ENCODE measurements around the gene TACSTD2.
A peak's percentile ranks its signal among the peaks of the same experiment; 100 is the strongest.
"Not testable (repeated sequence)": the region's sequence is repeated elsewhere in the genome, so short reads cannot be mapped to it uniquely, and the experiment has no call there.

Gene TACSTD2

DNA sequence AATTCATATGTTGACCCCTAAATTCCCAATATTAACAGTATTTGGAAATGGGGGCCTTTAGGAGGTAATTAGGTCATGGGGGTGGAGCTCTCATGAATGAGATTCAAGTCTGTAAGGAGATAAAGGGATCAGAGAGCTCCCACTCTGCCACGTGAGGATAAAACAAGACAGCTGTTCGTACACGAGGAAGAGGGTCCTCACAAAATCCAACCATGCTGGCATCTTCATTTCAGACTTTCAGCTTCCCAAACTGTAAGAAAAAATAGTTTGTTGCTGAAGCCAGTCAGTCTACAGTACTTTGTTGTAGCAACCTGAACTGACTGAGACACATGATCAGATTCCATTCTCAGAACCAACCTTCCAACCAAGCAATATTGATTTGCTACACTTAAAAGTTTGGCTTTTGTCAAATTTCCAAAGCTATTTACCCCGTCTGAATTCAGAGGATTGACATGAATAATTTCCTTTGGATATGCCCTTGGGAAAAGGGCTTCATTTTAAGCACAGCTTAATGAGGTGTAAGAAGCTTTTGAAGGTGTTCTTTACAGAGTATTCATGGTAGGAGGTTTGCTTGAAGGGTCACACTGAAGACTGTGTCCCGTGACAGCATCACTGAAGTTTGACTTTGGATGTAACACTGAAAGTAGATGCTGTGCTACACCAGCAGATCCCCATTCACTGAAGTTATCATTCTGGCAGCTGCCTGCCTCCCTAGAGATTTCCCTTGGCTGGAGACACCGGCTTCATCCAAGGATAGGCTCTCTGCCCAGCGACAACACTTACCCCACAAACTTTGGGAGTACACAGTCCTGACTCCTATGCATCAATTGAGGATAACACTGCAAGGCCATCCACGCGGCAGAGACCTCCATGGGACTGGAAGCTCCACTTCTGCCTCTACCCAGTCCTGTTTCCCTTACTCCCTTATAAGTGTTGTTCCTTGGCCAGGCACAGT lies 25.6 kb downstream of the TACSTD2 start:
- Histone ChIP-seq H3K27ac (replicated peaks) (no peak overlapping the region), H3K4me3 (replicated peaks; ENCODE audit: insufficient read depth, low read length) (no peak overlapping the region), H3K27me3 (ENCODE audit: insufficient read depth, poor library complexity, severe bottlenecking) (no peaks in the 10 kb centered on the region)
- no peak for DNase-seq (ENCODE audit: low read depth in 1 of 2, low spot score in 1 of 2)
- TF ChIP-seq SPI1 (IDR thresholded peaks at IDR 0.05; ENCODE audit: borderline replicate concordance, low read depth), result no peak

DNA sequence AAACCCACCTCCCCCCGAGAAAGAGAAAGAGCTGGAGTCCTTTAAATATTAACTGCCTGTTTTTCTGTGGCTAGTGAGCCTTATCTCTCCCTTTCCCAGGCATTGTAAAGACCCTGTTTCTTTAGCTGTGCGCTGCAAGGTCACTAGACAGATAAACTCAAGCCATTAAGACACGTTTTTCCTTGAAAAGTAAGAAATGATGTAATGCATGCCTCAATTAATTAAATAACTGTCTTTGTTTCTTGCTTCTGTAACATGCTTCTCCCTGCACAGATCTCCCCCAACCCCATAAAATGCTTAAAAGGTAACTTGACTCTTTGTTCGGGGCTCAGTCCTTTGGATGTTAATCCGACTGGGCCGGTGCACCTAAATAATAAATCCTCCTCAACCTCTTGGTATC lies 27.8 kb downstream of the TACSTD2 start:
- H3K27me3 ChIP-seq (ENCODE audit: insufficient read depth, poor library complexity, severe bottlenecking); H3K4me3 ChIP-seq (replicated peaks; ENCODE audit: insufficient read depth, low read length); DNase-seq (ENCODE audit: low read depth in 1 of 2, low spot score in 1 of 2); H3K27ac ChIP-seq (replicated peaks): not testable (repeated sequence)

DNA sequence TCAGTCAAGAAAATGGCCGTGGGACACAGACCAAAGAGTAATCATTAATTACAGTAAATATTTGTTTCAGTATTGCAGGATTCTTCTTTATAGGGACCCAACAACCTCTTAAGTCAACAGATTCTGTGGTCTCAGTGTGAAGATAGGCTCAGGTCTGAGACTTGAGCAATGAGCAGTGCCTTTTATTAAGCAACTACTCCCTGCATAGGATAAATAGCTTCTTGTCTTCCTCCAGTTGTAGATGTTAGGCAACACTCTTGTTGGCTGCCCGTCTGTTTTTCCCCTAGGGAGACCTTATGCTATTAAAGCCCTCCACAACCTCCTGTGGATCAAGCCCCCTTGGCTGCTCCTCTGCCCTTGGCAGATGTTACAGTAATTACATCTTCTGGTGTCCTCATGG lies 28.7 kb downstream of the TACSTD2 start:
- TF ChIP-seq, protein P1, sequence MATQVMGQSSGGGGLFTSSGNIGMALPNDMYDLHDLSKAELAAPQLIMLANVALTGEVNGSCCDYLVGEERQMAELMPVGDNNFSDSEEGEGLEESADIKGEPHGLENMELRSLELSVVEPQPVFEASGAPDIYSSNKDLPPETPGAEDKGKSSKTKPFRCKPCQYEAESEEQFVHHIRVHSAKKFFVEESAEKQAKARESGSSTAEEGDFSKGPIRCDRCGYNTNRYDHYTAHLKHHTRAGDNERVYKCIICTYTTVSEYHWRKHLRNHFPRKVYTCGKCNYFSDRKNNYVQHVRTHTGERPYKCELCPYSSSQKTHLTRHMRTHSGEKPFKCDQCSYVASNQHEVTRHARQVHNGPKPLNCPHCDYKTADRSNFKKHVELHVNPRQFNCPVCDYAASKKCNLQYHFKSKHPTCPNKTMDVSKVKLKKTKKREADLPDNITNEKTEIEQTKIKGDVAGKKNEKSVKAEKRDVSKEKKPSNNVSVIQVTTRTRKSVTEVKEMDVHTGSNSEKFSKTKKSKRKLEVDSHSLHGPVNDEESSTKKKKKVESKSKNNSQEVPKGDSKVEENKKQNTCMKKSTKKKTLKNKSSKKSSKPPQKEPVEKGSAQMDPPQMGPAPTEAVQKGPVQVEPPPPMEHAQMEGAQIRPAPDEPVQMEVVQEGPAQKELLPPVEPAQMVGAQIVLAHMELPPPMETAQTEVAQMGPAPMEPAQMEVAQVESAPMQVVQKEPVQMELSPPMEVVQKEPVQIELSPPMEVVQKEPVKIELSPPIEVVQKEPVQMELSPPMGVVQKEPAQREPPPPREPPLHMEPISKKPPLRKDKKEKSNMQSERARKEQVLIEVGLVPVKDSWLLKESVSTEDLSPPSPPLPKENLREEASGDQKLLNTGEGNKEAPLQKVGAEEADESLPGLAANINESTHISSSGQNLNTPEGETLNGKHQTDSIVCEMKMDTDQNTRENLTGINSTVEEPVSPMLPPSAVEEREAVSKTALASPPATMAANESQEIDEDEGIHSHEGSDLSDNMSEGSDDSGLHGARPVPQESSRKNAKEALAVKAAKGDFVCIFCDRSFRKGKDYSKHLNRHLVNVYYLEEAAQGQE (IDR thresholded peaks at IDR 0.05; ENCODE audit: insufficient replicate concordance, low read depth), result no peak
- TF ChIP-seq GABPA (IDR thresholded peaks at IDR 0.05; ENCODE audit: low read depth), result no peak
- TF ChIP-seq, protein P2, sequence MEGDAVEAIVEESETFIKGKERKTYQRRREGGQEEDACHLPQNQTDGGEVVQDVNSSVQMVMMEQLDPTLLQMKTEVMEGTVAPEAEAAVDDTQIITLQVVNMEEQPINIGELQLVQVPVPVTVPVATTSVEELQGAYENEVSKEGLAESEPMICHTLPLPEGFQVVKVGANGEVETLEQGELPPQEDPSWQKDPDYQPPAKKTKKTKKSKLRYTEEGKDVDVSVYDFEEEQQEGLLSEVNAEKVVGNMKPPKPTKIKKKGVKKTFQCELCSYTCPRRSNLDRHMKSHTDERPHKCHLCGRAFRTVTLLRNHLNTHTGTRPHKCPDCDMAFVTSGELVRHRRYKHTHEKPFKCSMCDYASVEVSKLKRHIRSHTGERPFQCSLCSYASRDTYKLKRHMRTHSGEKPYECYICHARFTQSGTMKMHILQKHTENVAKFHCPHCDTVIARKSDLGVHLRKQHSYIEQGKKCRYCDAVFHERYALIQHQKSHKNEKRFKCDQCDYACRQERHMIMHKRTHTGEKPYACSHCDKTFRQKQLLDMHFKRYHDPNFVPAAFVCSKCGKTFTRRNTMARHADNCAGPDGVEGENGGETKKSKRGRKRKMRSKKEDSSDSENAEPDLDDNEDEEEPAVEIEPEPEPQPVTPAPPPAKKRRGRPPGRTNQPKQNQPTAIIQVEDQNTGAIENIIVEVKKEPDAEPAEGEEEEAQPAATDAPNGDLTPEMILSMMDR (IDR thresholded peaks at IDR 0.05; ENCODE audit: insufficient read depth, low read length), result no peak
- no peak for TF ChIP-seq POLR2AphosphoS5 (IDR thresholded peaks at IDR 0.05; ENCODE audit: low read depth)
- no peak for TF ChIP-seq SPI1 (IDR thresholded peaks at IDR 0.05; ENCODE audit: borderline replicate concordance, low read depth)
- Histone ChIP-seq H3K27ac (replicated peaks) (0 out of 2 replicates have a peak overlapping the region, but pooled peaks have one; percentile 17), H3K4me3 (replicated peaks; ENCODE audit: insufficient read depth, low read length) (no peak overlapping the region), H3K27me3 (ENCODE audit: insufficient read depth, poor library complexity, severe bottlenecking) (no peaks in the 10 kb centered on the region)
- DNase-seq (ENCODE audit: low read depth in 1 of 2, low spot score in 1 of 2), result peak; percentile 64 to 66

DNA sequence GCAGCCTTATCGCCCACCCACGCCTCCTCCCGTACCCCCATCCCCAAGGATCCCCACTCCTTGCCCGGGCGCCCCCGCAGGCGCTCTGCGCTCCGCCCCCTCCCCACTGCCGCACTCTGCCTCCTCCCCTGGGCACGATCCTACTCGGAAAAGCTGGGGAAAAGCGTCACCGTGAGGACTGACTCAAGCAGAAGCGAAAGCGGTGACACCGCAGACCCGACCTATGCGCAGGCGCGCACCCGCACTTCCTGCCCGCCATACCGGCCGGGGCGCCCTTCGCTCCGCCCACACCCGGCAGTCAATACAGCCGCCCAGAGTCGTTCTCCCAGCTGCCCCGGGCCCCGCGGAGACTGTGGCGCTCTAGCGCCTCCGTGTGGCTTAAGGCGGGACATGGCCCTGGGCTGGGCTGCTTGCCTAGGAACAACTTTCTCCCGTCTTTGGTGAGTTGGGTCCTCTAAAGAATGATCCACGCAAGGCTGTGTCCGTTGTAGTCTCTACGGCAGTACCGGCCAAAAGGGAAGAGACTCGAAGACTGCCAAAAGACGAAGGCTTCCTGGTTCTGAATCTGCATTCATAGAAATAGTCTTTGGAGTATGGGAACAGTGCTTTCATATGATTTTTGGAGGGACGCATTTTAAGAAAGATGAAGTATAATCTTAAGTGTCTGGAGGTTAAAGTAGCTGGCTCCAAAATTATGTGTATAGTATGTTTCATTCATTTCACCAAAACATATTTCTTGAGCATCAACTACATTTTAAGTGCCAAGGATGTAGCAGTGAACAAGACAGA lies 30.3 kb downstream of the TACSTD2 start, which contains the start of gene OMA1:
OMA1 (minus strand) TSS at position 207 of the 789 bp plus-strand sequence. CDS start 7,432 bp downstream, outside the sequence.
- no peak for TF ChIP-seq GABPA (IDR thresholded peaks at IDR 0.05; ENCODE audit: low read depth)
- TF ChIP-seq, protein P2 (IDR thresholded peaks at IDR 0.05; ENCODE audit: insufficient read depth, low read length), result peak; percentile 90
- TF ChIP-seq, protein P1 (IDR thresholded peaks at IDR 0.05; ENCODE audit: insufficient replicate concordance, low read depth), result peak; percentile 18
- TF ChIP-seq SPI1 (IDR thresholded peaks at IDR 0.05; ENCODE audit: borderline replicate concordance, low read depth), result peak; percentile 64; the same call in 1 of the 2 replicates
- TF ChIP-seq POLR2AphosphoS5 (IDR thresholded peaks at IDR 0.05; ENCODE audit: low read depth), result peak; percentile 91
- H3K27me3 ChIP-seq (ENCODE audit: insufficient read depth, poor library complexity, severe bottlenecking), result no peaks in the 10 kb centered on the region
- DNase-seq (ENCODE audit: low read depth in 1 of 2, low spot score in 1 of 2), result peak; percentile 94 to 97
- H3K4me3 ChIP-seq (replicated peaks; ENCODE audit: insufficient read depth, low read length), result peak within 1 kb of the TSS; percentile 60
- H3K27ac ChIP-seq (replicated peaks), result peak within 1 kb of the TSS; percentile 87
